Stimulated activated CD4-positive, alpha-beta T cell treated with anti-CD3 and anti-CD28 coated beads, Interleukin-1b, Interleukin-23, amount 100 ng/mL, for 4 hours (primary cell): ENCODE data around the gene CD28.

Experiments used
- DNase-seq, 2 donors: peaks; one replicate each; pipeline ENCODE4 v3.0.0-alpha.2; 2020; ENCODE audit warnings: low read depth in 2 of 2

The CD28 gene

DNA sequence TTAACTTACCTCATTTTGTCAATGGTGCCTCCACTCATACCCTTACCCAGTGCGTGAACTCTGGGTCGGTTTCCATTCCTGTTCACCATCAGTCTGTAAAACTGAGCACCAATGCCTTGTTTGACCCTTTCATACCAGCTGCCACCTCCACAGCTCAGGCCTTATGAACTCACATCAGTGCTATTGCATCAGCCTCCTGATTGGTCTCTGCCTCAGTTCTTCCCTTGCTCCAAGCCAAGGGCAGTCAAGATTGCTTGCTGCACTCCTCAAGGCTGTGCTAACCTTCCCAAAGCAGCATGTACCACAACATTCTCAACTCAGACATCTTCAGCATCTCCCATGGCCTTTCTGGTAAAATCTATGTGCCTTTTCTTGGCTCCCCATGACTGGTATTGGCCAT, 9.3 kb downstream of the CD28 start:
- DNase-seq, result no peak

DNA sequence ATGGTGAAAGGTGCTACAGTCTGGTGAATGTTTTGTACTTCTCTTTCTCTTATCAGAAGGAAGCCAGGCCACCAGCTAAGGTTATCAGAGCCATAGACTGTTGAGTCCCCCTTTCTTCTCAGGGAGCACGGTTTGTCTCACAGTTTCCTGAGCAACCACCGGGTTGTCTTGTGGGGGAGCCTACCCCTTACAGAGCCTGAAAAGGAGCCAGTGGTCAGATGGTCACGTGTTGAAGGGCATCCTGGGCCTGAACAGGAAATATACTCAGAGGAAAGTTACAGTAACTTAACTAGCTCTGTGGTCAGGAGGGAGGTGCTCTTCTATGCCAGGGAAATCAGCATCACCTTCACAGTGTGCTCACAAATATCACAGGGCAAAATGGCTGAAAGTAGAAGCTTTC, 11.6 kb downstream of the CD28 start:
- DNase-seq, result no peak

DNA sequence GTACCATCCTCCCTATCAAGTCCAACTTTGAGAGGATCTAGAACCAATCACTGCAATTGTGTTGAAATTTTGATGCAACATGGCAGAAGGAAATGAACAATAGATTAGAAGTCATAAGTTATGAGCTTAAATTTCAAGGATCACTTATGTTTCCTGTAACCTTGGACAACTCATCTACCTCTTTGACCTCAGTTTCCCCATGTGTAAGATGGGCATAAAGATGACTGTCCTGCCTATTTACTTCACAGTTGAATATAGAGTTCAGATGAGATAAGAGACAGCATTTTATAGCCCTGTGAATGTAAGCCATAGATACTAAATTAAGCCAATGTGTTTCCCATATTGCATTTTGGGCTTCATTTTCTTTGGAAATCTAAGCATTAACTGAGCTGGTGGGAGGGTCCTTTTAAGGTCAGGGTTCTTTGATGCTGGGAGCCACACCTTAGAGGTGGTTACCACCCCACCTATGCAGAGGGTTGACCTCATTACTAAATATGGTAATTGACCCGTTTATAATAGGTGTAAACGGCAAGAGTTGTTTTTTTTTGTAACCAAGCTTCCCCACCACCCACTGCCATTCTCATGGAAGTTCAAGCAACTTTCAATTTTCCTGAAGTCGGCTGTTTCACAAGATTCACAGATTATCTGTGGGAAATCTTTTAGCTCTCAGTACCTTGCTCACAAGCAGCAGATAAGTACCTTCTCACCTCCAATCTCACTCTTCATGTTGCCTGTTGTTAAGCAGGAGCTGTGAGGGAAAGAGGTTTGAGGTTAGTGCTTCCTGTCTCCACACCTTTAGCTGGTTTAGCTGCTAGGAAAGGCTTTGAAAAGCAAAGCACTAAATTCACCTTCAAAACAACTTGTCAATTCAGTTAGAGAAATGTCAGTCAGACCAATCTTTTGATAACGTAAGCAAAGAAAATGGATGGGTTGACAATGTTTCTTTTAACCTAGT, 13.3 kb downstream of the CD28 start:
- DNase-seq, result no peak

DNA sequence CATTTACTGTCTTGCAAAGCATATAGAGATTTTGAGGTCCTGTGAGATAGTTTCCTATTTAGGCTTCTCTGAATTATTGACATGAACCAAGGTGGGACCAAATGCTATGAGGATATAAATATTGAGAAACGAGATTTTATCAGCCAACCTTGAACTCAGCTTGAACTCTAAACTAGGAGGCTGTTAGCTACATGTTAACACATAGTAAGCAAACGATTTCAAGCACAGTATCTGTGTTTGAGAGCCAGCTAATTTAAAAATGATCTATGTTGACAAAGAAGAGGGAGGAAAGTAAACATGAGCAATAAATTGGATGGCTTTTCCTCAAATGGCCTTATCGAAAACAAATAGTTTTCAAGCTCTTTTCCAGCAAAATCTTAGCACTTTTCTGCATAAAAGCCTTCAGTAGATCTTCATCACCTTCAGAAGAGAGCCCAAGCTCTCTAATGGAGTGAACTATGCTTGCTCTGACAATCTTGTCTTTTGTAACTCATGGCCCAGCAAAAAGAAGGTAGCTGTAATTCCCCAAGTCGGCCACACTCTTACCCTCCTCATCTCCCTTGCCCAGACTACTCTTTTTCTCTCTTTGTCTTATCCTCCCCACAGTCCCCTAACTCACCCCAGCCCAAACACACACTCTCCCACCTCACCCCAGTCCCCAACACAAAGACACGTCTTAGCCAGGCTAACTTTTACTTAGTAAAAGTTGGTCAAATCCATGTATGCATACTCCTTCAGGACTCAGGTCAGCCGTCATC, 14.7 kb downstream of the CD28 start:
- DNase-seq, result no peak

DNA sequence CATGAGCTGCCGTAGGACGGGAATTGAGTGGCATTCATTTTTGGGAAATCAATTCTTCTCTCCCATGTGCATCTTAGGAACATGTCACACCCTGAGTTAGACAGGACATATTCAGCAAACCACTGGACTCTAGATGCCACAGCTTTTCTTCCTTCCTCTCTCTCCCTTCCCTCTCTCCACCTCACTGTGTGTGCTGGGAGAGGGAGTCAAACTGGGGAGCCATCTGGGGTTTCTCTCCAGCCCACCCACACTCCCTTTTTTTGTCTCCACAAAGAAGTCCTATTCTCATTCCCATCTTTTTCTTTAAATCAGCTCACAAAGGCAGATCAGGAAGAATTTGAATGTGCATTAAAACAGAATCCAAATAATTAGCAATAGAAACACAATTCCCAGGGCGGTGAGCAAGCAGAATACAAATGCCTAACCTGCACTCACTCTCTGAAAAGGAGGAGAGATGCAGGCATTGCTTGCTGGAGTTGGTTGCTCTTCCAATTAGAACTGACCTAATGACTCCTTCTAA, 15.4 kb downstream of the CD28 start:
- no peak for DNase-seq

DNA sequence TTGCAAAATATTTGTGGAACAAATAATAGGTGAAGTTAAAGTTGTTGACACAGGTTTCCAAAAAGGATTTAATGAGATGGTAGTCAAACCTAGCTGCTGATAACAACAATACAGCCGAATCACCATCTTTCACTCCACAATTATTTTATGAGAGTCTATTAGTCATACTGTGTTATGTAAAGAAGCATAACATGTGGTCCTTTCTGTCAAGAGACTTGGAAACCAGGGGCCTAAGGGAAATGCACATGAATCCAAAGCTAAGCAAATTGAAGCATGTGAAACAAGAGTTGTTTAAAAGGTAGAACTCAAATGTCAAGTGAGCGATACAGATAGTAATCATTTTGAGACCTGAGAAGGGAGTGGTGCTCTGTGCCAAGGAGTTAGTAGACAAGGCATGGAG, 16.0 kb downstream of the CD28 start:
- DNase-seq, result no peak

DNA sequence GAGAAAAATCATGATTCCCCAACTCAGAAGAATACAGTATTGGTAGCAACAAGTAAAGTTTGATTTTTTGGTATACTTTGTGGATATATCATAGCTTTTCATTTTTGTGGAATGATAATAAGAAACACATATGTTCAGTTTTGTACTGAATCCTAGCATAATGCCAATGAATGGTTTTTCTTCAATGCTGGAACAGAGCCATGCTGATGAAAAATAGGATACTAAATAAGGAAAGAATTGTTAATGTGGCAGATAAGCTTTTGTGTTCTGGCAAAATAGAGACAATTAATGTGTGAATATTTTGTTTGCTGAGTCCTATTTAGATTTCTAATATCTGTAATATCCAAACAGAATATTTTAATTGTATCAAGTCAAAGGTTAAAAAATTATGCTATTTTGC, 21.9 kb downstream of the CD28 start:
- no peak for DNase-seq

DNA sequence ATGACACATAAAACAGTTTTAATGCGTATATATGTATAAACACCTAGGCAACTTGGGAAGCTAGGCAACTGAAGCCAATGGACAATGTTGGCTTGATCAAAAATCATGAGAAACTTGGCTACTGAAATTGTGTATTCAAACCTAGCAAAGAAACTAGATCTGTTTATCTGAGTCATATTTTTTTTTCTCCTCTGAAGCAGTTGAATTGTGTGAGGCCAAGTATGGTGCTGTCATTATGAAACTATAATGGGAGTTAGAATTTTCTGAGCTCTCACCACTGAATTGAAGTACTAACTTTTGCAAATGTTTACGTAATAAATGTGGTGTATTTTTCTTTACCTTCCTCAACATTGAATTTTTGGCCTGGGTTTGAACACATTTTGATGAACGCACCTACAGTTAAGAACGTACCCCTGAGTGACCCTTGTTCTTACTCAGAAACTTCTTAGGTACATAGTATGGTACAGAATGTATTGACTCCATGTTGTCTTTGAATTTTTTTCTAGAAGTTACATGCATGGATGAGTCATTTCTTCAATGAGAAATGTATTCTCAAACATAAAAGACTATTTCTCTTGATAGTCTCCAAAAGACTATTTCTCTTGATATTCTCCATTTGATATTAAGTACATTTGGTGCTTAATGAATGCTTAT, 23.8 kb downstream of the CD28 start:
- no peak for DNase-seq

DNA sequence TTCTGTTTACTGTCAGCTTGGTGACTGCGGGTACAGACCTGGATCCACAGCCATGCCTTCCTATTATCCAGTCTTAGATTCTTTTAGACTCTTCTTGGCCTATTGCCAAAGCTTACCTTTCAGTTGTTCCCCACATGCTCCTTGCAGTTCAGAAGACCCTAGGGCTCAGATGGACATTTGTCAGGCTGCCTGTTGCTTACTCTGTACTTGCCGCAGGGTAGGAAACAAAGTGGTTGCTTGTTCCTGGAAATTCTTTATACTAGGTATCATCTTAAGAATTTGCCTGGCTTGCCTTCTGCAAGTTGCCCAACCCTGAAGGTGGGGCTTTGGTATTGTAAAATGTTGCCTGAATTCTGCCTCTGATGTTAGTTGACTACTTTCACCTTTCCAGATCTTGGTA, 24.4 kb downstream of the CD28 start:
- no peak for DNase-seq

DNA sequence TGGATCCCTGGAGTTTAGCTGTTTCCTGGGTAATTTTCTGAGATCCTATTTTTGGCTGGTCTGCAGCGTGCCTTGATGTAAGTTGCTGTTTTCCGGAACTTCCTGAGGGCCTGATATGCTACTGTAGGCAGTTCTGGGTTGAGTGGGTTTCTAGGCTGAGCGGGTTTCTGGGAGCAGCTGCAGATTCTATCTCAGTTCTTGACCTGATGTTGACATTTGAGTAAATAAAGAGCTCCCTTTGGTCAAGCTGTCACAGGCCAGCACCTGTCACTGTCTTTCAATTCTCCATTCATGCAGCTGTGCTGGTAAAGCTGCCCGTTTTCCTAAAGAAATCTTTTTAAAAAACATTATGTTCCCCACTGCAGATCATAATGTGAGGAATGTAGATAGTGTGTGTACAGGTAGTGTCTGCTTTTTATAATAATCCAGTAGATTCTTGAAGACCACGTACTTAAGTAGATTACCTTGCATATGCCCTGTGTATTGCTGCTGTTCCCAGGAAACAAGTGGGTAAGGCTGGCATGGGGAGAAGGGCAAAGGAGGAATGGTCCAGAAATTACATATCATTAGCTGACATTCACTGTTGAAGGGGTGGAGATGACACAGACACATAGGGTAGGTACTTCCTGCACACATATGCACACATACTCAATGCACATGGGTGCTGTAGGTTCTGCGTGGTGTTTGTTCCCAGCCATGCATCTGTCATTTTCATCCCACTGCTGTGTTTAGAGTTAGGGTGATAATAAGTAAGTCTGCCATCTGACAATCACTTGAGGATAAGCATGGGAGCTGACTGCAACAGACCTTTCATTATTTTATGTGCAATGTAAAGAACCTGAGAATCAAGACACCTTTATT, 25.9 kb downstream of the CD28 start:
- no peak for DNase-seq

DNA sequence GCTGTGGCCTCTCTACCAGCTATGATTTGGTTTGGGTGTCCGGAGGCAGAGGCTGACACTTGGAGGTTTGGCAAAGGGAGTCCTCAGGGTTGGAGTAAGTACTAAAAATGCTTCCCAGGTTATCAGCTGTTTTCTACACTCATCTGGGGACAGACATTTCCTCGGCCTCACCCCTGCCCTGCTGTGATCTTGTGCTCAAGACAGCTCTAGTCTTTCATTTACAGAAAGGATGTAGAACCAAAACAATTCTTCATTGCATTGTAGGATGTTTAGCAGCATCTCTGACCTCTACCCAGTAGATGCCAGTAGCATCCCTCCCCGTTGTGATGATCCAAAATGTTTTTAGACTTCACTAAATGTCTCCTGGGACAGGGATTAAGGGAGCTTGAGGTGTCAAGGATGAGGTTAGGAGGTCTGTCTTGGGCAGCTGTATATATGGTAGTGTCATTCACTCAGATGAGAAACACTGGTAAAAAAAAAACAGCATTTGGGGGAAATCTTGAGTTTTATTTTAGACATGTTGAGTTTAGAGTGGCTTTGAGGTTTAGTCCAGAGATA, 26.6 kb downstream of the CD28 start:
- no peak for DNase-seq

DNA sequence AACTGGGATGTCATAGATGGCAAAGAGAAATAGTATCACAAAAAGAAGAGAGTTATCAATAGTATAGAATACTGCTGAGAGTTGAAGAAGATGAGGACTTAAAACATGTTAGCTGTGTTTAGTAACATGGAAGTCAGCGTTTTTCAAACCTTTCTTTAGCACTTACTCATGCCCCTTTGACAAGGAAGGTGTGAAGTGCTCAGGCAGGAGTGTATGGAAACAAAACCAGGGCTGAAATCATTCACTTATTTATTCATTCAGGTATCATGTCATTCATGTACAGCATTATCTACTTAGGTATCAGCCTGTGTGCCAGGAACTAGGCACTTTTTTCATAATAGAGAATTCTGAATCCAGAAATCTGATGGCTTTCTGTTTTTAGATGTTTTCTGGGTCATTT, 27.2 kb downstream of the CD28 start:
- DNase-seq, result no peak

DNA sequence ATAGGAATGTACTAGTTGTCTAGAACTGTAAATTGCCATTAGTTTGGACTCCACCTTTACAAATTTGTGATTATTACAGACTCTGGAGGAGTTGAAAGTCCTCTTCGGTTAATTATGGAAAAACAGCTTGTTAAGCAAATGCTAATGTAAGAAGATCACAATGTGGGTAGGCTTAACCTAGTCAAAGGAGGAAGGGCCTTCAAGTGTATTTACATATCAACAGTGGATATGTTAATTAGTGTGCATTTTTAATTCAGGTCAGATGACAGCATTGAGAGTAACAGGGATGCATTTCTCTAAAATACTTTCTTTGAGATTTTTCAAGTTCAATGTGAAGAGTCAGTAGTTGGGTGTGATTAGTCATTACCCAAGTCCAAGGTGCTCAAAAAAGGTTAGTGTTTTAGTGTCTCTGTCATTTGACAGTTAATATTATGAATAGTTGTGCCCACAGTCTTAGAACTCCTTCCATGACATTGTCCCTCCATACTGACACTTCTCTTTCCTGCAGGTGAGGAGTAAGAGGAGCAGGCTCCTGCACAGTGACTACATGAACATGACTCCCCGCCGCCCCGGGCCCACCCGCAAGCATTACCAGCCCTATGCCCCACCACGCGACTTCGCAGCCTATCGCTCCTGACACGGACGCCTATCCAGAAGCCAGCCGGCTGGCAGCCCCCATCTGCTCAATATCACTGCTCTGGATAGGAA, 28.0 kb downstream of the CD28 start:
- DNase-seq, result no peak

DNA sequence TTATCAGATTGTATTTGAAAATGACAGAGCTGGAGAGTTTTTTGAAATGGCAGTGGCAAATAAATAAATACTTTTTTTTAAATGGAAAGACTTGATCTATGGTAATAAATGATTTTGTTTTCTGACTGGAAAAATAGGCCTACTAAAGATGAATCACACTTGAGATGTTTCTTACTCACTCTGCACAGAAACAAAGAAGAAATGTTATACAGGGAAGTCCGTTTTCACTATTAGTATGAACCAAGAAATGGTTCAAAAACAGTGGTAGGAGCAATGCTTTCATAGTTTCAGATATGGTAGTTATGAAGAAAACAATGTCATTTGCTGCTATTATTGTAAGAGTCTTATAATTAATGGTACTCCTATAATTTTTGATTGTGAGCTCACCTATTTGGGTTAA, 30.9 kb downstream of the CD28 start:
- no peak for DNase-seq

DNA sequence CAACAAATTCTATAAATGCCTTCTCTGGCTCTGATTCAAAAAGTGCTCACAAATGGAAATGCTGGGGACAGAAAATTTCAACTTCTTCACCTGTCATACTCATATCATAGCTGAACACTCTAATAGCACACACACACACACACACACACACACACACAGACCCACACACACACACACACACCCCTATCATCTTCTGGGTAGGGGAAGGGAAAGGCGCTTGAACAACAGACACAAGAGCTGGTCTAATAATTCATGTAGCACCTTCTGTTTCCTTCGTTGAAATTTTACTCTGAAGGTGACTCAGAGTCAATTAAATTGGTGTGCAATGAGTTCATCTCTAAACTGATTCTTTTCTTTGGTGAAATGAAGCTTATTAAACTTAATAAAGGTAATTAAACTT, 32.9 kb downstream of the CD28 start:
- DNase-seq, result no peak

DNA sequence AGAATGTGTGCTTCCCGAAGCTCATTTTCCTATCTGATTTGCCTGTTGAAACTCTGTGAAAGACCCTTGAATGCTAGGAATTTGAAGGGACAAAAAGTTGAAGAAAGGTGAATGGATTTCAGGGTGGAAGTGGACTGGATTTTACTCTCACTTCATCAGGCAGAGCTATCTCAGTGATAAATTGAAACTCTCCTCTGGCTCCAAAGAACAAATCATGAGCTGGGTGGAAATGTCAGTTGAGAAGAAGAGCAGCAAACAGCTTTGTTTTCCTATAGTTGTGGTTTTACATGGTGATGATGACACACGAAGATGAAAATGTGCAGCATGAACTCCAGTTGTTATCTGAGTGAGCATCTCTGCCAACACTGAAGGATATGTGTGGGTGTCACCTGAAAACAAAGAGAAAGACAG, 34.4 kb downstream of the CD28 start:
- peak in 1 of 2 donors; percentile 36 for DNase-seq

DNA sequence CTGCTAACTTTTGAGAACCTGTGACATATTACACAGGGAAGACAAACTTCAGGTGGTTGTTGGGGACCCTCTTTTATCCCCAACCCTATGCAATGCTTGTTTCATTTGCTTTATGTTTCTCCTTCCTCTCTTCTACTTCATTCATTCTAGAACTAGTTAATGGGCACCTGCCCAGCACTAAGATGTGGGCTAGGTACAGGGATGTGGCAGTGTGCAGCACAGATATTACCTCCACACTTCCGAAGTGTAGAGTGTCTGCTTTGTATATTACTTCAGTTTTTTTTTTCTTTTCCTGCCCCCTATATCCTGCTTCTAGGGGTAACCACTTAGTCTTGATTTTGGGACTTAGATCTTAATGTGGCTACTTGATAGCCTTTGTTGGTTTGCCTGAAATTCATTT, 35.1 kb downstream of the CD28 start:
- no peak for DNase-seq

DNA sequence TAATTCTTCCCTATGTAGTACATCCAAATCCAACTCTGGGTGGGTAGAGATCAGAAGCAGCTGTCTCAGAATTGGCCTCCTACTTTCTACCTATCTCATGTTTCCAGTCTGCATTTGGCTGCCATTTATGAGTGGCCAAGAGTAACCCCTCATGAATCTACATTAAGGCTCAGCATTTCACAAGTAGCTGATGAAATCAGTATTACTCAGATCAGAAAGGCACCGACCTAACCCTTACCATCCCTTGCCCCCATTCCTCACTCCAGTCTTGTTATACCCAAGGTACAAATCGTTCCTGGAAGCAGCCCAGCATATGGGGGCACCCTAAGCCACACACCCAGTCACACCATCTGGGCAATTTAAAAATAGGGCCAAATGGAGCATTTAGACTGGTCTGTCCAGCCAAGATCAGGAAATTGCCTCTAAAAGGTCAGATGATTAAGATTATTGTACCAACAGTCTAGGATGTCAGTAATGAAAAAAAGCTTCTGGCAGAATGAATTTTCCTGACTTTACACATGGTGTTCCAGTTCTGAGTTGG, 37.1 kb downstream of the CD28 start:
- DNase-seq, result no peak

DNA sequence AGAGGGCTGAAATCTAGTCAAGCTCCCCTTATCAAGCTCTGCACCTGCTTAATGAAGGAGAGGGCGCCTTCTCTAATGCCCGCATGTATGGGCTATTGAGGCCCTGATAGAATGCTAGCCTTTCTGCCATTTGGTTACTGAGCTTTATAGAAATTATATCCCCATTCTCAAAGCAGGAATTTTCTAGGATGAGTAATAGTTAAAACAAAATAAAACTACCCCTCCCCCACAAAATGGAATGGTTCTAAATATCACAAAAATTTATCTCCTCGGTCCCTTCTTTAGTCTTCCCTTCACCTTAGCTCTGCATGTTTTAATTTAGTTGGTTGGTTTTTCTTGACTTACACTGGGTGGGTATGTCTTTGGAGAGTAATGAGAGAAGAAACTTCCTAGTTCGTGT, 37.7 kb downstream of the CD28 start:
- DNase-seq, result no peak

DNA sequence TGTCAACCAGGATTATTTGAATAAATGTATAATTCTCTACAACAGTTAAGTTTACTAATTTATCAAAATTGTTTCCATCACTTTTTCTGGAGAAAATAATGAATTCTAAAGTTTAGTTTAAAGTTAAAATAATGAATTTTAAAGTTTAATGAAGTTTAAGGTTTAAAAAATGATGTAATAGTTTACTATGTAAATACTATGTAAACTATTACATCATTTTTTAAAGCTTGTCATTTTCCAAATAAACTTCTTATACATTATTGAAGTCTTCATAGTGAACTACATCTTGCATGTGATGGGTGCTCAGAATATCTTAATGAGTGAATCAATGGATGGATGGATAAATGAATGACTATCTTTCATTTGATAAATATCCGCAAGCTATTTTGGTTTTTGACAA, 38.8 kb downstream of the CD28 start:
- no peak for DNase-seq
